Keratinocyte (primary cell): Measurements from ENCODE around the gene B3GALT4. TPM values are rescaled to one million over a fixed set of nuclear protein-coding genes. Genes with fewer than 3 reads are reported as not detected.
A peak's percentile ranks its signal among the peaks of the same experiment; 100 is the strongest.

Source experiments
- DNase-seq: peaks from one replicate; pipeline ENCODE4 v3.0.0-alpha.2; 2011; ENCODE audit warnings: low read depth, missing footprints, low spot score
- FAIRE-seq: peaks from 2 replicates; lab custom pipeline; 2011; peaks lifted over from hg19 to GRCh38; lab: Jason Lieb, UNC
- H2AFZ ChIP-seq: 2 replicates; pipeline ENCODE4 v1.6.0; 2012; ENCODE audit warnings: low read length, control low read depth, inconsistent platforms; ENCODE audit not compliant: control insufficient read depth
- H3K27ac ChIP-seq: 2 replicates; pipeline ENCODE4 v1.5.1; 2011; ENCODE audit warnings: low read length; ENCODE audit not compliant: control insufficient read depth, insufficient read depth
- H3K27me3 ChIP-seq: 3 replicates; pipeline ENCODE4 v1.6.0; 2011; ENCODE audit warnings: low read length; ENCODE audit not compliant: control insufficient read depth, insufficient read depth; ENCODE audit errors: extremely low read depth
- H3K36me3 ChIP-seq, 2 experiments: 2 replicates in 1 of 2; 3 replicates in 1 of 2; pipeline ENCODE4 v1.5.1; 2011; ENCODE audit warnings: low read length in 2 of 2, mild to moderate bottlenecking in 1 of 2; ENCODE audit not compliant: control insufficient read depth in 2 of 2, insufficient read depth in 2 of 2; ENCODE audit errors: extremely low read depth in 1 of 2
- H3K4me1 ChIP-seq: 3 replicates; pipeline ENCODE4 v1.5.1; 2011; ENCODE audit warnings: low read length; ENCODE audit not compliant: control insufficient read depth, insufficient read depth; ENCODE audit errors: extremely low read depth
- H3K4me2 ChIP-seq: 3 replicates; pipeline ENCODE4 v1.6.0; 2011; ENCODE audit warnings: low read depth, low read length; ENCODE audit not compliant: control insufficient read depth, insufficient read depth; ENCODE audit errors: extremely low read depth
- H3K4me3 ChIP-seq, 3 experiments: fragments of 200-600 bp in 1 of 3; sonication (generic) in 1 of 3; 2 replicates in 2 of 3; 3 replicates in 1 of 3; pipeline ENCODE4 v1.5.1; 2011 to 2016; ENCODE audit warnings: low read length in 3 of 3, mild to moderate bottlenecking in 3 of 3, control low read depth in 2 of 3, inconsistent platforms in 1 of 3, low read depth in 1 of 3, mixed read lengths in 1 of 3, mixed run types in 1 of 3, moderate library complexity in 1 of 3; ENCODE audit not compliant: control insufficient read depth in 2 of 3, insufficient read depth in 2 of 3; ENCODE audit errors: extremely low read depth in 1 of 3
- H3K79me2 ChIP-seq: 2 replicates; pipeline ENCODE4 v1.6.0; 2012; ENCODE audit warnings: low read length; ENCODE audit not compliant: control insufficient read depth, insufficient read depth
- H3K9ac ChIP-seq: 3 replicates; pipeline ENCODE4 v1.6.0; 2011; ENCODE audit warnings: low read length; ENCODE audit not compliant: control insufficient read depth, insufficient read depth; ENCODE audit errors: extremely low read depth
- H3K9me1 ChIP-seq: 3 replicates; pipeline ENCODE4 v1.6.0; 2011; ENCODE audit warnings: low read length; ENCODE audit not compliant: control insufficient read depth, insufficient read depth; ENCODE audit errors: extremely low read depth
- H3K9me3 ChIP-seq: 2 replicates; pipeline ENCODE4 v1.5.1; 2012; ENCODE audit warnings: low read depth, low read length; ENCODE audit not compliant: control insufficient read depth
- H4K20me1 ChIP-seq: 3 replicates; pipeline ENCODE4 v1.6.0; 2011; ENCODE audit warnings: low read length; ENCODE audit not compliant: control insufficient read depth, insufficient read depth; ENCODE audit errors: extremely low read depth
- CTCF ChIP-seq, 3 experiments: IDR thresholded peaks in 1 of 3; conservative IDR thresholded peaks in 1 of 3; optimal IDR thresholded peaks in 1 of 3; 2 replicates in 2 of 3; 3 replicates in 1 of 3; pipeline versions ENCODE3 to v1.5.1; 2011; ENCODE audit warnings: low read length in 3 of 3, mild to moderate bottlenecking in 3 of 3, moderate library complexity in 2 of 3, control low read depth in 1 of 3, inconsistent platforms in 1 of 3; ENCODE audit not compliant: insufficient read depth in 2 of 3; ENCODE audit errors: extremely low read depth in 1 of 3
- EZH2 ChIP-seq: IDR thresholded peaks from one replicate; pipeline ENCODE4 v1.6.1; 2012; ENCODE audit warnings: inconsistent platforms, mild to moderate bottlenecking, low read length, moderate library complexity
- dilution Hi-C: fragments of 300-500 bp; cut with MboI; formaldehyde crosslinking; loops from one replicate; pipeline ENCODE4 v1.7.0; 2020; ENCODE audit warnings: low sequenced_read_pairs; ENCODE audit not compliant: extremely low pct_ligation_motif_present
- polyA plus RNA-seq, 5 experiments: library from polyadenylated mRNA; depleted of rRNA in 3 of 5; stranded (reverse) in 3 of 5; stranded (forward) in 1 of 5; unstranded in 1 of 5; fragments of >200 nt; gene quantifications; 1 replicate in 1 of 5; 2 replicates in 3 of 5; 3 replicates in 1 of 5; pipeline versions ENCODE4 v1.2.1 to v1.2.3, GENCODE V29; 2011 to 2012; ENCODE audit warnings: missing spikeins in 2 of 5, low read depth in 1 of 5, low replicate concordance in 1 of 5

B3GALT4 gene
- polyA plus RNA-seq, 1 donor (not counting 4 experiments of a cell fraction or from before 2014, with no cell fraction given): 0.31 TPM

DNA sequence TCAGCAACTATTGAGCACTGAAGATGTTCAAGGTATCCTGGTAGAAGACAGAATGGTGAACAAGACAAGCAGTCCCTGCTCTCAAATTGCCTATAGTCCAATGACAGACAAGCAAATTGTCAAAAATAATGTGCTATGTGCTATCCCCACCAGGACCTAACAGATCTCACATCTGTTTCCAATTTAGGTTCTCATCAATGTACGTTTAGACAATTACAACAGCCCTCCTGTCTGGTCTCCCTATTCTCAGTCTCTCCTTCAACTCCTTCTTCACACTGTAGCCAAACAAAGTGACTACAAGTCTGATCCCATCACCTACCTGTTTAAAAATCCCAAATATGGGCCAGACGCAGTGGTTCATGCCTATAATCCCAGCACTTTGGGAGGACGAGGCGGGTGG, 29.4 kb downstream of the B3GALT4 start:
- peaks cover 50% of the 10 kb centered on the region for H3K79me2 ChIP-seq
- H3K4me3 ChIP-seq: no peak overlapping the region
- no peaks in the 10 kb centered on the region for H3K9me3 ChIP-seq
- DNase-seq (no peak), FAIRE-seq (no peak)
- no peak overlapping the region for H3K4me2 ChIP-seq
- TF ChIP-seq CTCF (optimal IDR thresholded peaks at IDR 0.05 in 1 of 3, IDR thresholded peaks at IDR 0.05 in 1 of 3, conservative IDR thresholded peaks at IDR 0.05 in 1 of 3; ENCODE audit: extremely low read depth in 1 of 3, insufficient read depth in 2 of 3, low read length in 3 of 3) (no peak), EZH2 (no peak)
- H3K9me1 ChIP-seq: no peaks in the 10 kb centered on the region
- no peak overlapping the region for H2AFZ ChIP-seq
- dilution Hi-C loops: no loop called here
- no peaks in the 10 kb centered on the region for H4K20me1 ChIP-seq
- H3K27ac ChIP-seq: no peak overlapping the region
- H3K4me1 ChIP-seq: no peaks in the 10 kb centered on the region
- peaks cover 25% of the 10 kb centered on the region in 2 experiments for H3K36me3 ChIP-seq
- no peak overlapping the region for H3K9ac ChIP-seq
- H3K27me3 ChIP-seq: no peaks in the 10 kb centered on the region

DNA sequence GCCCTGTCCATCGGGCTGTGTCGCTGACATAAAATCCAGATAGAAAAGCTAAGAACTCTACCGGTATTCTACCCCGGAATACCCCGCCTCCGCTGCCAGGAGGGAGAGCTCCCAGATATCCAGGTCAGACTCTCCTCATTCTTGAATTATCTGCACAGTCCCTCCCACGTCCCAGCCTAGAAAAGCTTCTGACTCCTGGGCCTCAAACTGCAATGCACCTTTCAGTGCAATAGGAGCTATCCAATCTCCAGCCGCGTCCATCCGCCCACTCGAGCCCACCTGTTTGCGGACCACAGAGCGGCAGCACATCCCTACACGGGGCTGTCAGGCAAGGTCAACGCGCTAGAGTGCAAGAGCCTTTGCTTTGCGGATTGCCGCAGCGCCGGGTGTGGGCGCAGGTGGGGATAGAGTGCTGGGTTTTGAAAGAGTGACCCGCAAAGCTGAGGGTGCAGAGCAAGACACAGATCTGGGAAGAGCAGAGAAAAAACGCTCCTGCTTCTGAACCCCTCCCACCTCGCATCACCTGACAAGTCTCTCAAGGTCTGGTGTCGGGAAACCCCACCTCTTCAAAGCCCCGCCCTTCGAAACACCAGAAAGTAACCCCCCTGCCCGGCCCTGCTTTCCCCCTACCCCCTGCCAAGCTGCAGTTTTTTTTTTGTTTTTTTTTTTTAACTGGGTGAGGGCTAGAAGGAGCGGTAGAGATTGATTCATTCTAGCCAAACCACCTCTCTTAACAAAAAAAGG, 35.6 kb downstream of the B3GALT4 start:
- Histone ChIP-seq H3K27ac (peak overlapping the region; percentile 96), H2AFZ (no peak overlapping the region), H3K36me3 (peaks cover 5 to 8% of the 10 kb centered on the region in 2 experiments), H3K4me3 (peak overlapping the region; percentile 69 to 95 (median 95)), H4K20me1 (no peaks in the 10 kb centered on the region), H3K27me3 (no peaks in the 10 kb centered on the region), H3K4me2 (peak overlapping the region; percentile 76), H3K79me2 (peaks cover 52% of the 10 kb centered on the region), H3K9ac (peak overlapping the region; percentile 99), H3K9me1 (no peaks in the 10 kb centered on the region), H3K9me3 (no peaks in the 10 kb centered on the region), H3K4me1 (peaks cover 14% of the 10 kb centered on the region)
- no peak for TF ChIP-seq EZH2
- no peak for TF ChIP-seq CTCF (optimal IDR thresholded peaks at IDR 0.05 in 1 of 3, IDR thresholded peaks at IDR 0.05 in 1 of 3, conservative IDR thresholded peaks at IDR 0.05 in 1 of 3; ENCODE audit: extremely low read depth in 1 of 3, insufficient read depth in 2 of 3, low read length in 3 of 3)
- no peak for DNase-seq
- dilution Hi-C loops: no loop called here
- peak; percentile 52 for FAIRE-seq
